ENCODE results near the gene NAB2. TPM values are rescaled to one million over a fixed set of nuclear protein-coding genes. Genes with fewer than 3 reads are reported as not detected.

The NAB2 gene
- polyA plus RNA-seq, 3 donors = 1.00 to 8.3 (median 2.7) TPM

DNA sequence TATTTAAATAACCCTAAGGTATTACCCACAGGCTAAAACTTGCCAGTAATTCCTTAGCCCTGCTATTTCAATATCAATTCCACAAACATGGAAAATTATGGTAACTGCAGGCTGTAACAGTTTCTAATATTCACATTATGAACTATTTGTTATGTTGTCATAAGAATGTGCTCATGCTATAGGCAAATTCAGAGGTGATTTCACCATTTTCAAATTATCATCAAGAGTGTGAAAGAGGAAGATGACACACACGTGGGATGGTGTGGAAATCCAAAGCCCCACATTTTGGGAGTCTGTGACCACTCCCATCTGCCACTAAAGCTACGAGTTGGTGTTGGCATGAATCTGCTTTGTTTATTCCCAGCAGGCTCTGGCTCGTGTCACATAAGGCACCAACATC, 33.1 kb upstream of the NAB2 start:
- H3K27me3 ChIP-seq (ENCODE audit: control insufficient read depth in 2 of 2, insufficient read depth in 2 of 2, low read length in 2 of 2) = no peaks in the 10 kb centered on the region
- no peak overlapping the region for H2AFZ ChIP-seq (ENCODE audit: insufficient read depth, low read depth, low read length, poor library complexity, severe bottlenecking)
- H3K27ac ChIP-seq (ENCODE audit: low read depth in 1 of 2, low read length in 2 of 2) = peak overlapping the region in 1 of 2 donors; percentile 58
- Mint-ChIP-seq H3K4me1 (peaks cover 16% of the 10 kb centered on the region), H3K4me3 (no peak overlapping the region), H3K27me3 (ENCODE audit: low read depth in 3 of 3) (no peaks in the 10 kb centered on the region), H3K36me3 (peaks cover 25 to 32% of the 10 kb centered on the region in 2 donors), H3K27ac (peak overlapping the region; percentile 52 to 77 (median 68)), H3K9me3 (peaks cover 0 to 3% (median 0%) of the 10 kb centered on the region in 7 donors)
- peak overlapping the region in 1 of 3 experiments; percentile 13 for H3K4me3 ChIP-seq (replicated peaks in 1 of 3; ENCODE audit: low read depth in 2 of 3, low read length in 3 of 3)
- WGBS (ENCODE audit: insufficient coverage) = 0% methylated on average over 1 of the region's 3 CpGs
- TF ChIP-seq, protein P1, sequence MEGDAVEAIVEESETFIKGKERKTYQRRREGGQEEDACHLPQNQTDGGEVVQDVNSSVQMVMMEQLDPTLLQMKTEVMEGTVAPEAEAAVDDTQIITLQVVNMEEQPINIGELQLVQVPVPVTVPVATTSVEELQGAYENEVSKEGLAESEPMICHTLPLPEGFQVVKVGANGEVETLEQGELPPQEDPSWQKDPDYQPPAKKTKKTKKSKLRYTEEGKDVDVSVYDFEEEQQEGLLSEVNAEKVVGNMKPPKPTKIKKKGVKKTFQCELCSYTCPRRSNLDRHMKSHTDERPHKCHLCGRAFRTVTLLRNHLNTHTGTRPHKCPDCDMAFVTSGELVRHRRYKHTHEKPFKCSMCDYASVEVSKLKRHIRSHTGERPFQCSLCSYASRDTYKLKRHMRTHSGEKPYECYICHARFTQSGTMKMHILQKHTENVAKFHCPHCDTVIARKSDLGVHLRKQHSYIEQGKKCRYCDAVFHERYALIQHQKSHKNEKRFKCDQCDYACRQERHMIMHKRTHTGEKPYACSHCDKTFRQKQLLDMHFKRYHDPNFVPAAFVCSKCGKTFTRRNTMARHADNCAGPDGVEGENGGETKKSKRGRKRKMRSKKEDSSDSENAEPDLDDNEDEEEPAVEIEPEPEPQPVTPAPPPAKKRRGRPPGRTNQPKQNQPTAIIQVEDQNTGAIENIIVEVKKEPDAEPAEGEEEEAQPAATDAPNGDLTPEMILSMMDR (IDR thresholded peaks at IDR 0.05) = no peak
- H3K4me1 ChIP-seq (ENCODE audit: control insufficient read depth in 1 of 2, insufficient read depth in 2 of 2, low read length in 2 of 2) = peaks cover 16 to 17% of the 10 kb centered on the region in 2 donors
- peak overlapping the region; percentile 18 for H3K4me2 ChIP-seq (replicated peaks; ENCODE audit: extremely low read depth, low read length, poor library complexity, severe bottlenecking)
- intact Hi-C loops (cut with micrococcal nuclease) = no loop called here
- no peaks in the 10 kb centered on the region for H4K20me1 ChIP-seq (ENCODE audit: insufficient read depth, low read length)
- no peak overlapping the region for H3K9ac ChIP-seq (ENCODE audit: insufficient read depth, low read length, poor library complexity, severe bottlenecking)
- peaks cover 24 to 35% of the 10 kb centered on the region in 2 donors for H3K36me3 ChIP-seq (replicated peaks in 1 of 2; ENCODE audit: control insufficient read depth in 1 of 2, insufficient read depth in 2 of 2, low read length in 2 of 2)
- DNase-seq = peak; percentile 84 to 90 (median 87)
- H3K9me3 ChIP-seq (replicated peaks in 1 of 2; ENCODE audit: control insufficient read depth in 1 of 2, insufficient read depth in 1 of 2, low read length in 2 of 2) = no peaks in the 10 kb centered on the region
- no peaks in the 10 kb centered on the region for H3K79me2 ChIP-seq (ENCODE audit: insufficient read depth, low read length)

DNA sequence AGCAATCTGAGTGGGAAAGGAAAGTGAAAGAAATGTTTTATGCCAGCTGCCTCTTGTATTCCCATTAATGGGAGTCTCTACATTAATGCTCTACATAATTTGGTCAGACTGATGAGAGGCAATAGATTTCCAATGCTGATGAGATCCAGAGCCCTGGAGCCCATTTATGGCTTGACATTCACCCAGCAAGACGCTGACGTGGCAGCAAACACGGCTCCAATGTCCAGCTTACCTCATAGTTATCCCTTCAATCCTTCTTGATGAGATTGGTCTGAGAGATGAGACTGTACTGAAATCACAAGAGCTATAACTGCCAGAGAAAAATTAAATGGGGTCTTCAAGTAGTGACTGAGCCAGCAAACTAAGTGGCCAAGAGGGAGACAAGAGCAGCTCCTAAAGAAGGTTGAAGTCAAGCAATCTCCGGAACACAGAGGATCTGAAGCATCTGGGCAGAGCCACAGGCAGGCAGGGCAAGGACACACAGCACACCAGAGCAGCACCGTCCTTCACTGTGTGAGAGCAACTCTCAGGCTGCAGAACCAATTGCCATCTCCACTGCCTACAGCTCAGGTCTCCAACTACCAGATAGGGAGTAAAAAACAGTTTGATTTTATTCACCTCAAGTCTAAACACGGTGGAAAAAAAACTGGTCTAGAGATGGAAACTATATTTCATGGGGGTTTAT, 31.7 kb upstream of the NAB2 start:
- Mint-ChIP-seq H3K27me3 (ENCODE audit: low read depth in 3 of 3) (no peaks in the 10 kb centered on the region), H3K4me3 (no peak overlapping the region), H3K9me3 (peaks cover 0 to 3% (median 0%) of the 10 kb centered on the region in 7 donors), H3K4me1 (peaks cover 12% of the 10 kb centered on the region), H3K27ac (peak overlapping the region in 5 of 7 donors; percentile 7 to 72 (median 37)), H3K36me3 (peaks cover 26 to 32% of the 10 kb centered on the region in 2 donors)
- Histone ChIP-seq H2AFZ (ENCODE audit: insufficient read depth, low read depth, low read length, poor library complexity, severe bottlenecking) (no peak overlapping the region), H4K20me1 (ENCODE audit: insufficient read depth, low read length) (no peaks in the 10 kb centered on the region), H3K27ac (ENCODE audit: low read depth in 1 of 2, low read length in 2 of 2) (no peak overlapping the region), H3K4me3 (replicated peaks in 1 of 3; ENCODE audit: low read depth in 2 of 3, low read length in 3 of 3) (no peak overlapping the region), H3K27me3 (ENCODE audit: control insufficient read depth in 2 of 2, insufficient read depth in 2 of 2, low read length in 2 of 2) (no peaks in the 10 kb centered on the region), H3K4me1 (ENCODE audit: control insufficient read depth in 1 of 2, insufficient read depth in 2 of 2, low read length in 2 of 2) (peaks cover 13 to 15% of the 10 kb centered on the region in 2 donors), H3K9ac (ENCODE audit: insufficient read depth, low read length, poor library complexity, severe bottlenecking) (no peak overlapping the region), H3K79me2 (ENCODE audit: insufficient read depth, low read length) (no peaks in the 10 kb centered on the region), H3K4me2 (replicated peaks; ENCODE audit: extremely low read depth, low read length, poor library complexity, severe bottlenecking) (no peak overlapping the region), H3K36me3 (replicated peaks in 1 of 2; ENCODE audit: control insufficient read depth in 1 of 2, insufficient read depth in 2 of 2, low read length in 2 of 2) (peaks cover 24 to 36% of the 10 kb centered on the region in 2 donors), H3K9me3 (replicated peaks in 1 of 2; ENCODE audit: control insufficient read depth in 1 of 2, insufficient read depth in 1 of 2, low read length in 2 of 2) (no peaks in the 10 kb centered on the region)
- TF ChIP-seq, protein P1 (IDR thresholded peaks at IDR 0.05) = no peak
- intact Hi-C loops (cut with micrococcal nuclease) = no loop called here
- 100% methylated on average over 1 of the region's 6 CpGs for WGBS (ENCODE audit: insufficient coverage)
- DNase-seq = no peak
